ENCODE results near the gene CIT.

CIT gene

DNA sequence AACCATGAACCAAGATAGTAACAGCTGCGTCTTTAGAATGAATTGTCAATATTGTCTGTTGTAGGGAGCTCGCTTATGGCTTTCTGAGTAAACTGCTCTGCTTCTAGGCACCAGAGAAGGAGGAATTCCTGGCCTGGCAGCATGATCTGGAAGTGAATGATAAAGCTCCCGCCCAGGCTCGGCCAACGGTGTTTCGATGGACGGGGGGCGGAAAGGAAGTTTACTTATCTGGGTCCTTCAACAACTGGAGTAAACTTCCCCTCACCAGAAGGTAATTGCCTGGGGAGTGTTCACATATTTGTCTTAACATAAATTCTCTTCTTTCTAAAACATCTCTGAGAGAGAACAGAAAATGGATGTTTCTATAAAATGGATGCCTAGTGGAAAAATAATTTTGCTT, 204.9 kb downstream of the CIT start:
- ATAC-seq (replicated peaks; ENCODE audit: extremely low read depth, poor library complexity, severe bottlenecking) (no peak), DNase-seq (ENCODE audit: low spot score in 2 of 2) (no peak)
- no peak overlapping the region for H3K27ac Mint-ChIP-seq (ENCODE audit: low read depth)
- peaks cover 53% of the 10 kb centered on the region for H3K36me3 Mint-ChIP-seq (ENCODE audit: insufficient read depth)
- H3K4me1 Mint-ChIP-seq = peaks cover 37% of the 10 kb centered on the region
- H3K27me3 Mint-ChIP-seq = no peaks in the 10 kb centered on the region
- H3K4me3 Mint-ChIP-seq = no peak overlapping the region
- H3K9me3 Mint-ChIP-seq = no peaks in the 10 kb centered on the region

DNA sequence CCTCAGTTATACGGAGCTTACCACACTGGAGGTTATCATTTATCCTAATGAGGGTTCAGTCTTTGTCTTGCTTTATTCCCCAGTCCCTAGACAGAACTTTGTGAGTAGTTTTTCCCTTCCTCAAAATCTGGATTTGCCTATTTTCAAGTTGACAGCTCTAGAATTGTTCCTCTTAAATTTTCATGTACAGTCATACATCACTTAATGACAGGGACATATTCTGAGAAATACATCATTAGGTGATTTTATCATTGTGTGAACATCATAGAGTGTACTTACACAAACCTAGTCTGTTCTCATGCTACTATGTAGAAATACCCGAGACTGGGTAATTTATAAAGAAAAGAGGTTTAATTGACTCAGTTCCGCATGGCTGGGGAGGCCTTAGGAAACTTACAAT, 206.1 kb downstream of the CIT start:
- H3K4me3 Mint-ChIP-seq = no peak overlapping the region
- peak overlapping the region; percentile 17 for H3K27ac Mint-ChIP-seq (ENCODE audit: low read depth)
- no peak for ATAC-seq (replicated peaks; ENCODE audit: extremely low read depth, poor library complexity, severe bottlenecking)
- no peak for DNase-seq (ENCODE audit: low spot score in 2 of 2)
- peaks cover 48% of the 10 kb centered on the region for H3K4me1 Mint-ChIP-seq
- H3K27me3 Mint-ChIP-seq = no peaks in the 10 kb centered on the region
- peaks cover 46% of the 10 kb centered on the region for H3K36me3 Mint-ChIP-seq (ENCODE audit: insufficient read depth)
- no peaks in the 10 kb centered on the region for H3K9me3 Mint-ChIP-seq

DNA sequence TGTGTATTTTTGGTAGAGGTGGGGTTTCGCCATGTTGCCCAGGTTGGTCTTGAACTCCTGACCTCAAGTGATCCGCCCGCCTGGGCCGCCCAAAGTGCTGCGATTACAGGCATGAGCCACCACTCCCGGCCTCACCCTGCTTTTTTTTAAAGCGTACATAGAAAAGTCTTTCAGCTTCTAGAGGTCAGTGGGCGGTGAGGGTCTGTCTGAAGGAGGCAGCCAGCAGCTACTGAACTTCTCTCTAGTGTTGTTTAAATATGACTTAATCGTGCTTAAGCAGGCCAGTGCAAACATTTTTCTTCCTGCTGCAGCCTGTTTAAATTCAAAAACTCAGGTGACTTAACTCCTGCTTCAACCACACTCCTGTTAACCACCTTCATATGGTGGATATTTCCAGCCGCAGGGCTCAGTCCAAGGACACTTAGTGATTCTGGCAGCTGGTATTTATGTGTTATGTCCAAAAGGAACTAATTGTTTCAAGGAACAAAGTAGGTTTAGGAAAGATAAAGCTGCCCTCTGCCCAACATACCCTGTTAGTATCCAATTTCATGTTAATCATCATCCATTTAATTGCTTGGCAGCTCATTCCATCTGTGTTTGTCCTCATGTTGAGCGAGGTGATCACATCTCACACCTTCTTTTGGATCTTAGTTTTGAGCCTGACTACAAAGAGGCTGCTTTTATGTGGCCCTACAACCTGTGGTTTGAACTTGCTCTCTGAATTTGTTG, 207.2 kb downstream of the CIT start:
- peaks cover 39% of the 10 kb centered on the region for H3K36me3 Mint-ChIP-seq (ENCODE audit: insufficient read depth)
- peaks cover 51% of the 10 kb centered on the region for H3K4me1 Mint-ChIP-seq
- peak overlapping the region; percentile 72 for H3K27ac Mint-ChIP-seq (ENCODE audit: low read depth)
- ATAC-seq (replicated peaks; ENCODE audit: extremely low read depth, poor library complexity, severe bottlenecking) = no peak
- no peak for DNase-seq (ENCODE audit: low spot score in 2 of 2)
- peak overlapping the region; percentile 68 for H3K4me3 Mint-ChIP-seq
- H3K9me3 Mint-ChIP-seq = no peaks in the 10 kb centered on the region
- no peaks in the 10 kb centered on the region for H3K27me3 Mint-ChIP-seq

DNA sequence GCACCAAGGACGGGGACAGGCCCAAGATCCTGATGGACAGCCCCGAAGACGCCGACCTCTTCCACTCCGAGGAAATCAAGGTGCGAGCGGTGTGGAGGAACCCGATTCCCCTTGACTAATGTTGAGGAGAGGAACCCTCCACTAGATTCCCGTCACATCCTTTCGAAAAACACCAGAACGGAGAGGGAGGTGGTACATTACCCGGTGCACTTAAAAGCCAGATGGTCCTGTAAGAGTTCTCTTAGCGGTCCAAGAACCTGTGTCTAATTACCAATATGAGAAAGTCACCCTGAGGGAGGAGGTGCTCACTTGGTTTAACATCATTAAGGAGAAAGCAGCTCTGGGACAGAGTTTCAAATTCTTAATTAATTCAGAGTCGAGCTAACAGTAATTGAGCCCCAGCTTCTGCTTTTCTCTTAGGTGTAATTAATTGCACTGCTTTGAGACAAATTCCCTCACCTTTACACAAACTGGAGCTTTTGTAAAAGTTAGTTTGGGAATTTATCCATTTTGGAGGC, 208.7 kb downstream of the CIT start:
- ATAC-seq (replicated peaks; ENCODE audit: extremely low read depth, poor library complexity, severe bottlenecking) = peak; percentile 6
- Mint-ChIP-seq H3K36me3 (ENCODE audit: insufficient read depth) (peaks cover 29% of the 10 kb centered on the region), H3K4me3 (peak overlapping the region; percentile 83), H3K9me3 (no peaks in the 10 kb centered on the region), H3K27ac (ENCODE audit: low read depth) (peak overlapping the region; percentile 80), H3K27me3 (no peaks in the 10 kb centered on the region), H3K4me1 (peaks cover 49% of the 10 kb centered on the region)
- DNase-seq (ENCODE audit: low spot score in 2 of 2) = no peak

DNA sequence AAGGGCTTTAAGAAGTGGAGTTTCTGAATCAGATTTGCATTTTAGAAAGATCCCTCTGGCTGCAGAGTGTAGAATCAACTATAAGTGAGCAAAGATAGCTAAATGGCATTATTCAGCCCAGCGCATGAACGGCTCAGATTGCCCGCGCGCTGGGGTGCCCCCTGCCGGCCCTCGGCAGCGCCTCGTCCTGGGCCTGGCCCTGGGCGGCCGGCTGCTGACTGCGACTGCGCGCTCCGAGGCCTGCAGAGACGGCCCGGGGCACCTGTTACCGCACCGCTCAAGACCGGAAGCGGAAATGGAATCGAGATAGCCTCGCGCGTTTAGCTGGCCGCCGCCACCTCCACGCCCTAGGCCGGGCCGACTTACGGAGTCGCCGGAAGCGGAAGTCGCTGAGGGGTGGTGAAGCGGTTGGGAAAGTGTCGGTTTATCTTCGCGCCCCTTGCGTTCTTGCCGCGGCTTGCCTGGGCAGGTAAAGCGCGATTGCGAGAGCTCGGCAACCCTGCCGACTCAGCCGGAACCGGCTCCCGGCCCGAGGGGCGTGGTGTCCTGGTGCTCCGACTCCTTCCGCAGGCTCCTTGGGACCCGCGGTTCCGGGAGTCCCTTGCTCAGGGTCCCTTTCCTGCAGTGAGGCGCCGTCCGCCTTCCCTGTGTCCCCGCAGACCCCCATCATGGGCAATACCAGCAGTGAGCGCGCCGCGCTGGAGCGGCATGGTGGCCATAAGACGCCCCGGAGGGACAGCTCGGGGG, 209.4 kb downstream of the CIT start, which contains the start of gene PRKAB1:
PRKAB1 (plus strand) TSS at position 557 of the 747 bp plus-strand sequence; CDS start at position 669, 112 bp downstream.
- ATAC-seq (replicated peaks; ENCODE audit: extremely low read depth, poor library complexity, severe bottlenecking) (peak; percentile 93), DNase-seq (ENCODE audit: low spot score in 2 of 2) (peak; percentile 84 to 92)
- peak within 1 kb of the TSS; percentile 83 for H3K4me3 Mint-ChIP-seq
- H3K27me3 Mint-ChIP-seq = no peaks in the 10 kb centered on the region
- H3K27ac Mint-ChIP-seq (ENCODE audit: low read depth) = peak within 1 kb of the TSS; percentile 80
- no peaks in the 10 kb centered on the region for H3K9me3 Mint-ChIP-seq
- H3K36me3 Mint-ChIP-seq (ENCODE audit: insufficient read depth) = peaks cover 23% of the 10 kb centered on the region
- H3K4me1 Mint-ChIP-seq = peaks cover 43% of the 10 kb centered on the region

DNA sequence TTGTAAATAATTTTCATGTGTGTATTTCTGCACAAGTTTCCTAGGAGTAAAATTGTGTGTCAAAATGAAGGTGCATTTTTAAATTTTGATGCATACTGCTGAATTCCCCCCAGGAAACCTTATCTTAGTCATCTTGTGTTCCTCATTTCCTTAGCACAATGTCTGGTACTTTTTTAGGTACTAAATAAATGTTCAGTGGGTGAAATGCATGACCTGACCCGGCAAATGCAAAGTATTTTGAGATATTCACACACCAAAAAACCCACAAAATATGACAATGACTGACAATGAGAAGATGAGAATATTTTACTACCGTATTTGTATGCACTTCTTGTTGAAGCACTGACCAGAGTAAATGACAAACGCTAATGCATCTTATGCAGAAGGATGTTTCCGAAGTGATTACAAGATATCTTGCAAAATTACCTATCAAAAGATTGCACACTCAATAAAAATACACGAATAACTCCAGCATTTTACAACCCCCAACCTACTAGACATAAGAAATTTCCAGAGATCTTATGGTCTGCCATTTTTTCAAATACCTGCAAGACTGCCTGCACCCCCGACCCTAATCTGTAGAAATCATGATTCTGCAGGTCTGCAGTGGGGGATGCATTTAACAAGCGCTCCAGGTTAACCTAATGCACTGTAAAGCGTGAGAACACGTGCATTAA, 210.1 kb downstream of the CIT start:
- Mint-ChIP-seq H3K4me1 (peaks cover 42% of the 10 kb centered on the region), H3K27me3 (no peaks in the 10 kb centered on the region), H3K4me3 (peak overlapping the region; percentile 83), H3K9me3 (no peaks in the 10 kb centered on the region), H3K36me3 (ENCODE audit: insufficient read depth) (peaks cover 17% of the 10 kb centered on the region), H3K27ac (ENCODE audit: low read depth) (no peak overlapping the region)
- DNase-seq (ENCODE audit: low spot score in 2 of 2) = no peak
- ATAC-seq (replicated peaks; ENCODE audit: extremely low read depth, poor library complexity, severe bottlenecking) = no peak

DNA sequence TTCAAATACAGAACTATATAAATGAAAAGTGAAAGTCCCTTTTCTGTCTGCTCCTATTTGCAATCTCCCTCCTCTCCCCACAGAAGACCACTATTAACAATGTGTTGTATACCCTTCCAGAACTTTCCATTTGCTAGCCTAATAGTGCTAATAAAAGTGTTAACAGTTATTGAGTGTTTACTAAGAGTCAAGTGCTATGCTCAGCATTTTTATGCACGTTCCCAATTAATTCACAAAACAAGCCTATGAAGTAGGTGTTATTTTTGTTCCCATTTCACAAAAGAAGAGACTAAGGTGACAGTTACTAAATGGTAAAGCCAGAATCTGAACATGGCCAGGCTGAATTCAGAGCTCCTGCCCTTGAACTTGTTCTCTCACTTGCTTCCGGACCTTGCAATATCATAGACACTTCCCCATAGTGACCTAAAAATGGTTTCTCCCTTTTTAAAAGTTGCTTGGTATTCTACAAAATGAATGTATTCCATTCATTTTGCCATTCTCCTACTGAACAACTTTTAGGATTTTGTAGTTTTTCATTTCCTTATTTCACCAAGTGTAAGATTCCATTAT, 210.8 kb downstream of the CIT start:
- Mint-ChIP-seq H3K4me3 (peak overlapping the region; percentile 83), H3K4me1 (peaks cover 39% of the 10 kb centered on the region), H3K36me3 (ENCODE audit: insufficient read depth) (peaks cover 14% of the 10 kb centered on the region), H3K9me3 (no peaks in the 10 kb centered on the region), H3K27ac (ENCODE audit: low read depth) (peak overlapping the region; percentile 70), H3K27me3 (no peaks in the 10 kb centered on the region)
- no peak for ATAC-seq (replicated peaks; ENCODE audit: extremely low read depth, poor library complexity, severe bottlenecking)
- DNase-seq (ENCODE audit: low spot score in 2 of 2) = no peak

DNA sequence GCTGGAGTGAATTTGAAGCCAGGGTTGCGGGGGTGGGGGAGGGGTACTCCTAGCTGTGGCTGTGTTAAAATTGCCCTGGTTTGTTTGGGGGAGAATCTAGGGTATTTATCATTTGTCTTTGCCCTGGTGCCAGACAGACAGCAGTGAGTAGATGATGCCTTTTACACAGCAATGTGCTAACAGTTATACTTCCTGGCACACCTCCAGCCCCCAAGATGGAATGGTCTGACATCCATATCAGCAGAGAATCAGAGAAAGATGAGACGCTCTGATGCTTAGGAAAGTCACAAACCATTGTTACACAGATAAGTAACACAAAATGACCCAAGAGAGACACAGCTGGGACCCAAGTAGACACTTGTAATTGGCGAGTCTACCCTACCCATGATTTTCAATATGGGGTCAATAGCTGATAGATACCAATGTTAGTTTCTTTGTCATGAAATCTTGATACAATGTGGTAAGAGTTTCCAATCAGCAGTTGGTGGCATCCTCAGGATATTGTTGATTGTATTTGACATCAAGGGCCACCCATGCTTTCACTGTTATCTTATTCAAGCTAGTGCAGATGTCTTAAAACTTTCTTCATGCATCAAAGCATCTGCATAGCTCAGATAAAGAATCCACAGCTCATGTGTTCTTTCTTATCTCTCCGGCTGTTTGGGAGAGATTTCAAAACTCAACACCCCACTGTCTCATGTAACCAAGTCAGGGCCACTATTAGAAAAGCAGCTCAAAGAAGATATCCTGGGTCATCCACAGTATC, 211.8 kb downstream of the CIT start:
- ATAC-seq (replicated peaks; ENCODE audit: extremely low read depth, poor library complexity, severe bottlenecking) = no peak
- H3K9me3 Mint-ChIP-seq = no peaks in the 10 kb centered on the region
- no peak overlapping the region for H3K27ac Mint-ChIP-seq (ENCODE audit: low read depth)
- H3K36me3 Mint-ChIP-seq (ENCODE audit: insufficient read depth) = peaks cover 14% of the 10 kb centered on the region
- DNase-seq (ENCODE audit: low spot score in 2 of 2) = no peak
- H3K27me3 Mint-ChIP-seq = no peaks in the 10 kb centered on the region
- H3K4me1 Mint-ChIP-seq = peaks cover 30% of the 10 kb centered on the region
- H3K4me3 Mint-ChIP-seq = no peak overlapping the region

DNA sequence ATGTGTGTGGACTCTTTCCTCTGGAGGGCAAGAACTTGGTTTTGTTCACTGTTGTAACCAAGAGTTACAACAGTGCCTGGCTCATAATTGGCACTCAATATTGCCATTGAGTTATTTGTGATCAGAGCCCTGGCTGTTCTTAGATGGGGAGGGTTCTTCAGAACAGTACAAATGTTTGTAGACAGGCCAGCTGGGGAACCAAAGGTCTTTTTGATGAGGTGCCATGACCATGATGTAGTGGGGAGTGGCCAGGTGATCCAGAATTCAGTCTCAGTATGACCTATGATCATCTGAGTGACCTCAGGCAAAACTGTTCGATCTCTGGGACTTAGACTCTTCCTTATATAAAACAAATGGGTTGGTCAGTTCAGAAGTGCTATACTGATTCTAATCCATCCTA, 212.5 kb downstream of the CIT start:
- no peak overlapping the region for H3K4me3 Mint-ChIP-seq
- no peaks in the 10 kb centered on the region for H3K27me3 Mint-ChIP-seq
- DNase-seq (ENCODE audit: low spot score in 2 of 2) (no peak), ATAC-seq (replicated peaks; ENCODE audit: extremely low read depth, poor library complexity, severe bottlenecking) (no peak)
- H3K36me3 Mint-ChIP-seq (ENCODE audit: insufficient read depth) = peaks cover 15% of the 10 kb centered on the region
- no peak overlapping the region for H3K27ac Mint-ChIP-seq (ENCODE audit: low read depth)
- H3K4me1 Mint-ChIP-seq = peaks cover 30% of the 10 kb centered on the region
- no peaks in the 10 kb centered on the region for H3K9me3 Mint-ChIP-seq

DNA sequence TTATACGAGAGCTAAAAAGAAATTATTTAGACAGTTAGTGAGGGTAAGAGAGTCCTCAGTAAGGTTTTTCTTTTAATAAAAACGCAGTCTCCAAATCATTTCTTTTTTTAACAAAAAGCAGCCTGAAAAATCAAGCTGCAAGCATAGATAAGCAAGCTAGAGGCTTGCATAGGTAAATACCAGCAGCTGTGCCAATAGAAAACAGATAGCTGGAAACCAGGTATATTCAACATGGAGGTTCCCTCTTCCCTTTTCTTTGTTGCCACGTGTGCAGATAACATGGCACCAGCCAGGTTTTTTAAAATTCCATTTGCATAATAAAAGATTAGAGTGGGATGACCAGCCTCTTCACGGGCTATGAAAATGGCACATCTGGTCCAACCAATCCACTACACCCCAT, 215.2 kb downstream of the CIT start:
- Mint-ChIP-seq H3K27ac (ENCODE audit: low read depth) (no peak overlapping the region), H3K36me3 (ENCODE audit: insufficient read depth) (peaks cover 8% of the 10 kb centered on the region), H3K27me3 (no peaks in the 10 kb centered on the region), H3K9me3 (no peaks in the 10 kb centered on the region), H3K4me1 (peaks cover 19% of the 10 kb centered on the region), H3K4me3 (no peak overlapping the region)
- DNase-seq (ENCODE audit: low spot score in 2 of 2) = no peak
- ATAC-seq (replicated peaks; ENCODE audit: extremely low read depth, poor library complexity, severe bottlenecking) = no peak

DNA sequence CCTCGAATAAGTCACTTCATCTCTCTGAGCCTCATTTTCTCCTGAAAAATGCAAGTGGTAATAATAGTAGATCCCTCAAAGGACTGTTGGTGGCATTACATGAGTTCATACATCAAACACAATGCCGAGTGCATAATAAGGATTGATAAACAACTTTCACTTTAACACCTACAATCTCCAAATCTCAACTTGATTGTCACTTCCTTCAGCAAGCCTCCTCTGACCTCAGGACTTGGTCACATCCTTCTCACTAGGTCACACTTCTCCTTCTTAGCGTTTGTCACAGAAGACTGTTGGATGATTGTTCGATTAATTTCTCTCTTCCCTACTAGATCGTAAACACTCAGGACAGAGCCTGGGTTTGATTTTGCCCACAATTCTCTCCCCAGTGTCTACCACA, 217.0 kb downstream of the CIT start:
- peak overlapping the region; percentile 59 for H3K4me3 Mint-ChIP-seq
- ATAC-seq (replicated peaks; ENCODE audit: extremely low read depth, poor library complexity, severe bottlenecking) (peak; percentile 90), DNase-seq (ENCODE audit: low spot score in 2 of 2) (no peak)

More for the DNA sequence above, 217.0 kb downstream of the CIT start:
- H3K4me1 Mint-ChIP-seq = peaks cover 8% of the 10 kb centered on the region
- H3K27ac Mint-ChIP-seq (ENCODE audit: low read depth) = peak overlapping the region; percentile 62
- H3K27me3 Mint-ChIP-seq = no peaks in the 10 kb centered on the region
- H3K36me3 Mint-ChIP-seq (ENCODE audit: insufficient read depth) = peaks cover 5% of the 10 kb centered on the region
- no peaks in the 10 kb centered on the region for H3K9me3 Mint-ChIP-seq

Measured in central memory CD8-positive, alpha-beta T cell (primary cell).